Muscle layer of duodenum (tissue), 2 donors: ENCODE results near the gene NRXN3.

Experiments used
- H3K27ac ChIP-seq: one replicate; pipeline ENCODE4 v1.7.0; 2013; ENCODE audit warnings: mild to moderate bottlenecking, low read length
- H3K27me3 ChIP-seq: one replicate; pipeline ENCODE4 v1.7.0; 2013; ENCODE audit warnings: low read depth, mild to moderate bottlenecking, control low read depth, low read length
- H3K36me3 ChIP-seq, 2 donors: one replicate each; pipeline ENCODE4 v1.7.0; 2013; ENCODE audit warnings: low read length in 2 of 2, control low read depth in 1 of 2, mild to moderate bottlenecking in 1 of 2; ENCODE audit not compliant: insufficient read depth in 2 of 2, control insufficient read depth in 1 of 2
- H3K4me1 ChIP-seq, 2 donors: one replicate each; pipeline ENCODE4 v1.7.0; 2013; ENCODE audit warnings: low read length in 2 of 2, mild to moderate bottlenecking in 2 of 2, control low read depth in 1 of 2, moderate library complexity in 1 of 2; ENCODE audit not compliant: insufficient read depth in 2 of 2, control insufficient read depth in 1 of 2
- H3K4me3 ChIP-seq, 2 donors: one replicate each; pipeline ENCODE4 v1.7.0; 2013; ENCODE audit warnings: low read length in 2 of 2, low read depth in 1 of 2, mild to moderate bottlenecking in 1 of 2
- H3K9me3 ChIP-seq, 2 donors: one replicate each; pipeline ENCODE4 v1.7.0; 2013; ENCODE audit warnings: low read length in 2 of 2, control low read depth in 1 of 2, mild to moderate bottlenecking in 1 of 2; ENCODE audit not compliant: control insufficient read depth in 1 of 2
- donor health status: healthy.

Gene NRXN3

GRCh38 chr14:79199217-79199616, 1029.0 kb downstream of the NRXN3 start:
- H3K27me3 ChIP-seq, result no peaks in the 10 kb centered on the region
- no peak overlapping the region for H3K4me3 ChIP-seq
- H3K9me3 ChIP-seq, result no peaks in the 10 kb centered on the region
- no peak overlapping the region for H3K27ac ChIP-seq
- no peaks in the 10 kb centered on the region for H3K36me3 ChIP-seq
- no peaks in the 10 kb centered on the region for H3K4me1 ChIP-seq

- Histone ChIP-seq H3K36me3 (no peaks in the 10 kb centered on the region), H3K4me1 (no peaks in the 10 kb centered on the region), H3K4me3 (no peak overlapping the region), H3K9me3 (no peaks in the 10 kb centered on the region), H3K27ac (no peak overlapping the region), H3K27me3 (no peaks in the 10 kb centered on the region)
Measured at GRCh38 chr14:79201564-79202207, 1031.5 kb downstream of the NRXN3 start.

GRCh38 chr14:79204591-79204990, 1034.4 kb downstream of the NRXN3 start:
- no peak overlapping the region for H3K4me3 ChIP-seq
- H3K9me3 ChIP-seq, result no peaks in the 10 kb centered on the region
- H3K4me1 ChIP-seq, result no peaks in the 10 kb centered on the region
- no peaks in the 10 kb centered on the region for H3K36me3 ChIP-seq
- no peaks in the 10 kb centered on the region for H3K27me3 ChIP-seq
- no peak overlapping the region for H3K27ac ChIP-seq

GRCh38 chr14:79209418-79209817, 1039.2 kb downstream of the NRXN3 start:
- Histone ChIP-seq H3K27ac (no peak overlapping the region), H3K36me3 (no peaks in the 10 kb centered on the region), H3K9me3 (no peaks in the 10 kb centered on the region), H3K4me1 (no peaks in the 10 kb centered on the region), H3K27me3 (no peaks in the 10 kb centered on the region), H3K4me3 (no peak overlapping the region)

GRCh38 chr14:79225815-79226214, 1055.6 kb downstream of the NRXN3 start:
- no peak overlapping the region for H3K27ac ChIP-seq
- H3K36me3 ChIP-seq, result no peaks in the 10 kb centered on the region
- H3K27me3 ChIP-seq, result no peaks in the 10 kb centered on the region
- H3K9me3 ChIP-seq, result no peaks in the 10 kb centered on the region
- no peaks in the 10 kb centered on the region for H3K4me1 ChIP-seq
- H3K4me3 ChIP-seq, result no peak overlapping the region

- Histone ChIP-seq H3K27ac (no peak overlapping the region), H3K9me3 (no peaks in the 10 kb centered on the region), H3K27me3 (no peaks in the 10 kb centered on the region), H3K4me3 (no peak overlapping the region), H3K36me3 (no peaks in the 10 kb centered on the region), H3K4me1 (no peaks in the 10 kb centered on the region)
Measured at GRCh38 chr14:79229383-79229909, 1059.3 kb downstream of the NRXN3 start.

- H3K4me1 ChIP-seq, result peaks cover 0 to 6% of the 10 kb centered on the region in 2 donors
- no peaks in the 10 kb centered on the region for H3K27me3 ChIP-seq
- H3K27ac ChIP-seq, result no peak overlapping the region
- no peaks in the 10 kb centered on the region for H3K9me3 ChIP-seq
- no peaks in the 10 kb centered on the region for H3K36me3 ChIP-seq
- no peak overlapping the region for H3K4me3 ChIP-seq
Measured at GRCh38 chr14:79242666-79243065, 1072.5 kb downstream of the NRXN3 start.

GRCh38 chr14:79246173-79246572, 1076.0 kb downstream of the NRXN3 start:
- Histone ChIP-seq H3K4me1 (peaks cover 0 to 6% of the 10 kb centered on the region in 2 donors), H3K27ac (no peak overlapping the region), H3K27me3 (no peaks in the 10 kb centered on the region), H3K4me3 (no peak overlapping the region), H3K36me3 (no peaks in the 10 kb centered on the region), H3K9me3 (no peaks in the 10 kb centered on the region)

GRCh38 chr14:79248126-79248525, 1078.0 kb downstream of the NRXN3 start:
- no peak overlapping the region for H3K27ac ChIP-seq
- H3K36me3 ChIP-seq, result no peaks in the 10 kb centered on the region
- H3K4me1 ChIP-seq, result peaks cover 0 to 6% of the 10 kb centered on the region in 2 donors
- no peak overlapping the region for H3K4me3 ChIP-seq
- H3K27me3 ChIP-seq, result no peaks in the 10 kb centered on the region
- no peaks in the 10 kb centered on the region for H3K9me3 ChIP-seq

- no peaks in the 10 kb centered on the region for H3K27me3 ChIP-seq
- H3K36me3 ChIP-seq, result no peaks in the 10 kb centered on the region
- no peak overlapping the region for H3K27ac ChIP-seq
- H3K4me1 ChIP-seq, result peaks cover 0 to 6% of the 10 kb centered on the region in 2 donors
- H3K9me3 ChIP-seq, result no peaks in the 10 kb centered on the region
- no peak overlapping the region for H3K4me3 ChIP-seq
Measured at GRCh38 chr14:79248771-79249170, 1078.6 kb downstream of the NRXN3 start.

GRCh38 chr14:79251278-79251677, 1081.1 kb downstream of the NRXN3 start:
- no peak overlapping the region for H3K4me3 ChIP-seq
- H3K27me3 ChIP-seq, result no peaks in the 10 kb centered on the region
- H3K36me3 ChIP-seq, result no peaks in the 10 kb centered on the region
- peaks cover 0 to under 1% of the 10 kb centered on the region in 2 donors for H3K4me1 ChIP-seq
- H3K9me3 ChIP-seq, result no peaks in the 10 kb centered on the region
- no peak overlapping the region for H3K27ac ChIP-seq

- H3K27ac ChIP-seq, result no peak overlapping the region
Measured at GRCh38 chr14:79253576-79253975, 1083.4 kb downstream of the NRXN3 start.

More at GRCh38 chr14:79253576-79253975, 1083.4 kb downstream of the NRXN3 start:
- H3K9me3 ChIP-seq, result no peaks in the 10 kb centered on the region
- H3K4me3 ChIP-seq, result no peak overlapping the region
- H3K4me1 ChIP-seq, result no peaks in the 10 kb centered on the region
- no peaks in the 10 kb centered on the region for H3K36me3 ChIP-seq
- no peaks in the 10 kb centered on the region for H3K27me3 ChIP-seq
